Spinal cord (tissue), 10 donors: Measurements from ENCODE around the gene FN3K. TPM values are rescaled to one million over a fixed set of nuclear protein-coding genes. Genes with fewer than 3 reads are reported as not detected.

Experiments
- DNase-seq, 6 donors: peaks; one replicate each; pipeline versions ENCODE4 v3.0.0 to v3.0.0-alpha.2; 2013 to 2015; ENCODE audit warnings: low spot score in 6 of 6, low read depth in 4 of 6
- H3K27ac ChIP-seq: one replicate; pipeline ENCODE4 v1.5.1; 2013; ENCODE audit warnings: low read depth, low read length, control low read depth
- H3K27me3 ChIP-seq: one replicate; pipeline ENCODE4 v1.6.1; 2013; ENCODE audit warnings: low read length; ENCODE audit not compliant: control insufficient read depth, insufficient read depth
- H3K36me3 ChIP-seq: one replicate; pipeline ENCODE4 v1.6.1; 2013; ENCODE audit warnings: low read length; ENCODE audit not compliant: control insufficient read depth, insufficient read depth
- H3K4me1 ChIP-seq: one replicate; pipeline ENCODE4 v1.6.1; 2013; ENCODE audit warnings: low read length; ENCODE audit not compliant: control insufficient read depth, insufficient read depth
- H3K4me3 ChIP-seq: one replicate; pipeline ENCODE4 v1.5.1; 2013; ENCODE audit warnings: low read depth, low read length, control low read depth
- H3K9me3 ChIP-seq: one replicate; pipeline ENCODE4 v1.6.1; 2013; ENCODE audit warnings: low read length; ENCODE audit not compliant: control insufficient read depth, insufficient read depth
- WGBS: methylation state at CpG from one replicate; pipeline ENCODE4 v1.1.5; 2013; ENCODE audit warnings: missing lambda C conversion rate; ENCODE audit not compliant: insufficient coverage; 5-methylcytosine and 5-hydroxymethylcytosine counted together
- polyA plus RNA-seq, 2 donors: library from polyadenylated mRNA; unstranded; fragments of 120-200 nt; gene quantifications; one replicate each; pipeline ENCODE4 v1.2.1, GENCODE V29; 2013; ENCODE audit not compliant: insufficient read length in 2 of 2
- total RNA-seq, 2 donors: library from RNA; depleted of rRNA in 1 of 2; stranded (reverse); fragments of 120-200 nt in 1 of 2; fragments of >200 nt in 1 of 2; gene quantifications; one replicate each; pipeline versions ENCODE4 v1.2.3 to v1.2.4, GENCODE V29; 2013 to 2014
- donor health status: healthy.

The FN3K gene
- total and polyA plus RNA-seq, 4 donors = 11.7 to 78.1 (median 48.5) TPM

DNA sequence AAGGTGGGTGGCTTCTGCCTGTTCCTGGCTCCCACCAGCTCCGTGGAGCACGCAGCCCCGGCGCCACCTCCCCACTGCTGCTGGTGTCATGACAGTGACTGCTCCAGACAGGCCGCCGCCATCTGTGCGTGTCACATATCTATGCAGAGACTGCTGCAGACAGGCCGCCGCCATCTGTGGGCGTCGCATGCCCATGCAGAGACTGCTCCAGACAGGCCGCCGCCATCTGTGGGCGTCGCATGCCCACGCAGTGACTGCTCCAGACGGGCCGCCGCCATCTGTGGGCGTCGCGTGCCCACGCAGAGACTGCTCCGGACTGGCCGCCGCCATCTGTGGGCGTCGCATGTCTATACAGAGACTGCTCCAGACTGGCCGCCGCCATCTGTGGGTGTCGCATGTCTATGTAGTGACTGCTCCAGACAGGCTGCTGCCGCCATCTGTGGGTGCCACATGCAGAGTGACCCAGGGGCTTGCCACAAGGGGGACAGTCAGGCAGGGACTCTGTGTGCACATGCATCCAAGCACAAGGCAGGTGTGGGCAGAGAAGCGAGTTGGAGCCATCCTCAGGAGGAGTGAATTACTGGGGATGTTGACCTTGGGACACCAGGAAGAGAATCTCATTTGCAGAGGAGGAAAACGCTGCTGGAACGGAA, 22.2 kb upstream of the FN3K start:
- H3K36me3 ChIP-seq = peaks cover 11% of the 10 kb centered on the region
- no peak for DNase-seq
- WGBS = 91% methylated on average over 34 of the region's 35 CpGs
- H3K27me3 ChIP-seq = no peaks in the 10 kb centered on the region
- no peak overlapping the region for H3K4me3 ChIP-seq
- no peaks in the 10 kb centered on the region for H3K9me3 ChIP-seq
- H3K27ac ChIP-seq = no peak overlapping the region
- H3K4me1 ChIP-seq = peaks cover 21% of the 10 kb centered on the region

DNA sequence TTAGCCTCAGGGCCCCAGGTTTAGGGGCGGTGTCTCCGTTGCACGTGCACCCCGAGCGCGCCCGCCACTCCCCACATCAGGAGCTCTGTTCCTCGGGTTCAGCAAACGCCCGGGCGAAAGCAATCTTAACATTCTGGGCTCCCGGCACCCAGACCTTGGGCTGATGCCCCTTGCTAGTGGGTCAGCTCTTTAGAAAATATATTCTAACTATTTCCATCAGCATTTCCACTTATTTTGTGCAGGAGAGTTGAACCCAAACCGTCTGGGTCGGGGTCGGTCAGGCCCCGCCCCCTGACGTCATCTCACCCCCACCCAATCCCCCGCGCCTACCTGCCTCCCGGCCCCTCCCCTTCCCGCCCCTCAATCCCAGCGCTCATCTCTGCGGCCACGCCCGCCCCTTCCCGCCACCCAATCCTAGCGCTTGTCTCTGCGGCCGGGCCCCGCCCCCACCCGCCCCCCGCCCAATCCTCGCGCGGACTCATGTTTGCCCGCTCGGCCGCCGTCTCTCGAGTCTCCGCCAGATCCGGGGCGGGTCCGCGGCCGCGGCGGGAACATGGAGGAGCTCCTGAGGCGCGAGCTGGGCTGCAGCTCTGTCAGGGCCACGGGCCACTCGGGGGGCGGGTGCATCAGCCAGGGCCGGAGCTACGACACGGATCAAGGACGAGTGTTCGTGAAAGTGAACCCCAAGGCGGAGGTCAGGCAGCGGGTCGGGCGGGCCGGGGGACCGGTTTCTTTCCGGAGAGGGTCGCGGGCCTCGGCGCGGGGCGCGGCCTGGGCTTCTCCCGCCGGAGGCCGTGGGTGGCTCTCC, 19.0 kb upstream of the FN3K start, which contains the start of gene FN3KRP:
FN3KRP (plus strand) TSS at position 504 of the 808 bp plus-strand sequence; CDS start at position 554, 50 bp downstream.
- DNase-seq = peak in 5 of 6 donors; percentile 78 to 99 (median 88)
- no peaks in the 10 kb centered on the region for H3K27me3 ChIP-seq
- H3K4me1 ChIP-seq = peaks cover 23% of the 10 kb centered on the region
- peak within 1 kb of the TSS; percentile 71 for H3K27ac ChIP-seq
- H3K9me3 ChIP-seq = no peaks in the 10 kb centered on the region
- peak within 1 kb of the TSS; percentile 71 for H3K4me3 ChIP-seq
- under 1% methylated on average over 64 of the region's 75 CpGs for WGBS
- H3K36me3 ChIP-seq = peaks cover 38% of the 10 kb centered on the region

DNA sequence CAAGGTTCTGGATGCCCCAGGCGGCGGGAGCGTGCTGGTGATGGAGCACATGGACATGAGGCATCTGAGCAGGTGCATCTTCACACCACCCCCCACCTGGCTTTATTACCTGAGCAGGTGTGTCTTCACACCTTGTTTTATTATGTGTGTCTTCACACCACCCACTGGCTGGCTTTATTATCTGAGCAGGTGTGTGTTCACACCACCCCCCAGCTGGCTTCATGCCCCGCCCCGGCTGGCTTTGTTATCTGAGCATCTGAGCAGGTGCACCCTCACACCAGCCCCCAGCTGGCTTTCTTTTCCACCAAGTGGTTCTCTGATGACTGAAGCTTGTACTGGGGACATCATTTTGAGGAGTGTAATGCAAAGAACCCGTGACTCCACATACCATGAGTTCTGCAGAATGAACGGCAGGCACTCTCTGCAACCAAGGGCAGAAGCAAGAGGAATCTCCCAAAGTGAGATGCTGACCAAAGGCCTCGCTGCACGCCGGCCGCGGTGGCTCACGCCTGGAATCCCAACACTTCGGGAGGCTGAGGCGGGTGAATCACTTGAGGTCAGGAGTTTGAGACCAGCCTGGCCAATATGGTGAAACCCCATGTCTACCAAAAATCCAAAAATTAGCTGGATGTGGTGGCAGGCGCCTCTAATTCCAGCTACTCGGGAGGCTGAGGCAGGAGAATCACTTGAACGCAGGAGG, 16.3 kb upstream of the FN3K start:
- no peak for DNase-seq
- Histone ChIP-seq H3K9me3 (no peaks in the 10 kb centered on the region), H3K27me3 (no peaks in the 10 kb centered on the region), H3K36me3 (peaks cover 54% of the 10 kb centered on the region), H3K4me1 (peaks cover 23% of the 10 kb centered on the region), H3K27ac (no peak overlapping the region), H3K4me3 (no peak overlapping the region)
- WGBS = 98% methylated on average over 16 of the region's 18 CpGs

DNA sequence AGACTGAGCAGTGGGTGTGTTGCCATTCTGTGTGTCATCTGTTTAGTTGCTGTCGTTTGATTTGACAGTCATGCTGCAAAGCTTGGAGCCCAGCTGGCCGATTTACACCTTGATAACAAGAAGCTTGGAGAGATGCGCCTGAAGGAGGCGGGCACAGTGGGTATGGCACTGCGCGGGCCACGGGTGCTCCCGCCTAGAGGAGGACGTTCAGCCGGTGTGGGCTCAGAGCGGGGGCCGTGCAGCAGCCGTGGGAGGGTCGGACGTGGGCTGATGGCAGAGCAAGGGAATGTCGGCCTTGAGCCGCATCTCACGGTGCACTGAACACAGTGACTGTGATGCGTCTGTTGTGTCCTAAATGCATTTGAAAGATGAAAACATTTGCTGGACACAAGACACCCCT, 15.2 kb upstream of the FN3K start:
- H3K9me3 ChIP-seq = no peaks in the 10 kb centered on the region
- no peak overlapping the region for H3K4me3 ChIP-seq
- WGBS = 97% methylated on average over 18 of the region's 19 CpGs
- peaks cover 23% of the 10 kb centered on the region for H3K4me1 ChIP-seq
- no peaks in the 10 kb centered on the region for H3K27me3 ChIP-seq
- no peak for DNase-seq
- H3K27ac ChIP-seq = no peak overlapping the region
- peaks cover 63% of the 10 kb centered on the region for H3K36me3 ChIP-seq

DNA sequence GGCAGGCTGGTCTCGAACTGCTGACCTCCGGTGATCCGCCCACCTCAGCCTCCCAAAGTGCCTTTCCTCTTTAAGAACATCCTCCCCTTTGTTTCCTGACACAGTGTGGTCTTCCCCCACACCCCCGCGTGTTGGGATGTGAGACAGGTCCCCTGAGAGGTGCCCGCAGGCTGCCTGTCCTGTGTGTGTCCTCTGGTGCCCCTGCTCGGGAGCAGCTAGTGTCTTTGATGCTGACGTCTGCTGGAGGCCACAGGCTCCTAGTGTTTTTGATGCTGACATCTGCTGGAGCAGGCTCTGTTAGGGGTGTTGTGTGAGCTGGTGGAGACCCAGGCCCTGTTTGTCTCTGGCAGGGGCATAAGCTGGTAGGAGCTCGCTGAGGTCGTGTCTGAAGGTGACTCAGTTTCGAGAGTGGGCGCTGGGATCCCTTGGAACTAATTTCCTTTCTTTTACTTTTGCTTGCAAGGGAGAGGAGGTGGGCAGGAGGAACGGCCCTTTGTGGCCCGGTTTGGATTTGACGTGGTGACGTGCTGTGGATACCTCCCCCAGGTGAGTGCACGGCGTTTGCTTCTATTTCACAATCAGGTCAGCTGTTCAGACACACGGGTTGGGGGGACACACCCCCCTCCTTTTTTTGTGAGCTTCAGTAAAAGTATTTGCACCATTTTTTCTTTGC, 12.9 kb upstream of the FN3K start:
- Histone ChIP-seq H3K36me3 (peaks cover 85% of the 10 kb centered on the region), H3K4me3 (no peak overlapping the region), H3K9me3 (no peaks in the 10 kb centered on the region), H3K4me1 (peaks cover 9% of the 10 kb centered on the region), H3K27me3 (no peaks in the 10 kb centered on the region), H3K27ac (no peak overlapping the region)
- no peak for DNase-seq
- WGBS = 92% methylated on average over 13 of the region's 19 CpGs

DNA sequence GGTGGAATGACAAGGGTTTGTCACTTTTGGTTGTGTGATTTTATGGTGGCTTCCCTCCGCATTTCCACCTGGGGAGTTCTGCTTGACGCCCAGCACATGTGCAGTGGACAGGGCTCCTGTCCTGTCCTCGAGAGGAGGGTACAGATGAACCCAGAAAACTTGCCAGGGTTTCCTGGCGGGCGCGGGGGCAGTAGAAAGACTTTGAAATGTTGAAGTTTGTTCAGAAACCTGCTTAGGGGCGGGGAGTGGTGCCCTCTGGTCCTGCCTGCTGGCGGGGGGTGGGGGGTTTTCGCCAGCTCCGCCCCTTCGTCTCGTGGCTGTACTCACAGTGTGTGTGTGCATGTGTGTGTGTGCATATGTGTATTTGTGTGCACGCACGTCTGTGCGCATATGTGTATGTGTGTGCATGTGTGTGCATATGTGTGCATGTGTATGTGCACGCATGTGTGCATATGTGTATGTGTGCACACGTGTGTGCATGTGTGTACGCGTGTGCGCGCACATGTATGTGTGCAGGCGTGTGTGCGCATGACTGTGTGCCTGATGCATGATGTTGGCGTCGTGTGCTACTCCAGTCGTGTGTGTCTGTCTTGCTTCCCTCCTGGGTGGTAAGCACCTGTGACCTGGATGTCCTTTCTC, 12.1 kb upstream of the FN3K start:
- Histone ChIP-seq H3K9me3 (no peaks in the 10 kb centered on the region), H3K36me3 (peaks cover 86% of the 10 kb centered on the region), H3K27me3 (no peaks in the 10 kb centered on the region), H3K27ac (no peak overlapping the region), H3K4me3 (no peak overlapping the region), H3K4me1 (peaks cover under 1% of the 10 kb centered on the region)
- 95% methylated on average over 22 of the region's 26 CpGs for WGBS
- DNase-seq = no peak

DNA sequence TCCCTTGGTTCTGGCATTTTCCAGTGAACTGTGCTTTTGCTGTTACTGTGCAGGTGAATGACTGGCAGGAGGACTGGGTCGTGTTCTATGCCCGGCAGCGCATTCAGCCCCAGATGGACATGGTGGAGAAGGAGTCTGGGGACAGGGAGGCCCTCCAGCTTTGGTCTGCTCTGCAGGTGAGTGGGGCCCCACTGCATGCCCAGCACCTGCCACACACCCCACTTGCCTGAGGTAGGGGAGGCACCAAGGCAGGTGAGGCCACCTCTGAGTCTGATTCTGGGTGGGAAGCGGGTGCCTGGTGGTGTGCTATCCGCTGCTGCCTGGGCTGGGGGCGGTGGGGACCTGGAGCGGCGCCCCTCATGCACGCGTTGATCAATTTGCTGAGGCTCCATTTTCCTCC, 9.0 kb upstream of the FN3K start:
- DNase-seq = no peak
- Histone ChIP-seq H3K4me1 (no peaks in the 10 kb centered on the region), H3K36me3 (peaks cover 74% of the 10 kb centered on the region), H3K27ac (no peak overlapping the region), H3K27me3 (no peaks in the 10 kb centered on the region), H3K4me3 (no peak overlapping the region), H3K9me3 (no peaks in the 10 kb centered on the region)
- 98% methylated on average over 10 of the region's 10 CpGs for WGBS

DNA sequence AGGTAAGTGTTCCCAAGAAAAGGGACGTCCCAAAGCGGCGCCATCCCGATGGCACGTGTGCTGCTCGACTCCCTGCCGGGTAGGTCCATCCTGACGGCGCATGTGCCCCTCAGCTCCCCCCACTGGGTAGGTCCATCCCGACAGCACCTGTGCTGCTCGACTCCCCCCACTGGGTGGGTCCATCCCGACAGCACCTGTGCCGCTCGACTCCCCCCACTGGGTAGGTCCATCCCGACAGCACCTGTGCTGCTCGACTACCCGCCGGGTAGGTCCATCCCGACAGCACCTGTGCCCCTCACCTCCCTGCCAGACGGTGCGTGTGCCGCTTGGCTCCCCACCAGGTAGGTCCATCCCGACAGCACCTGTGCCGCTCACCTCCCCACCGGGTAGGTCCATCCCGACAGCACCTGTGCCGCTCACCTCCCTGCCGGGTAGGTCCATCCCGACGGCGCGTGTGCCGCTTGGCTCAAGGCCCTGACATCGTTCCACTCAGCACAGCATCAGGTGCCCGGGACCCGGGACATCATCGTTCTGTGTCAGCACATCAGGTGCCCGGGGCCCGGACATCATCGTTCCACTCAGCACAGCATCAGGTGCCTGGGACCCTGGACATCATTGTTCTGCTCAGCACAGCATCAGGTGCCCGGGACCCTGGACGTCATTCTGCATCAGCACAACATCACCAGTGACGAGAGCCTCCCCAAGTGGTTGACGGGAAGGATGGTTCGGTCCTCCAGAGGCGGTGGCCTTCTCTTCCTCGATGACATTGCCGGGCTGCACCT, 5.7 kb upstream of the FN3K start:
- no peaks in the 10 kb centered on the region for H3K9me3 ChIP-seq
- H3K27me3 ChIP-seq = no peaks in the 10 kb centered on the region
- peaks cover 71% of the 10 kb centered on the region for H3K36me3 ChIP-seq
- 86% methylated on average over 48 of the region's 48 CpGs for WGBS
- H3K4me1 ChIP-seq = peaks cover 3% of the 10 kb centered on the region
- no peak for DNase-seq
- no peak overlapping the region for H3K27ac ChIP-seq
- H3K4me3 ChIP-seq = no peak overlapping the region
